CD4-positive, alpha-beta T cell treated with Interleukin-4 for 4 hours (primary cell): ENCODE data around the gene RHOBTB3.

Experiments
- DNase-seq: peaks from one replicate; pipeline ENCODE4 v3.0.0-alpha.2; 2020

RHOBTB3 gene

DNA sequence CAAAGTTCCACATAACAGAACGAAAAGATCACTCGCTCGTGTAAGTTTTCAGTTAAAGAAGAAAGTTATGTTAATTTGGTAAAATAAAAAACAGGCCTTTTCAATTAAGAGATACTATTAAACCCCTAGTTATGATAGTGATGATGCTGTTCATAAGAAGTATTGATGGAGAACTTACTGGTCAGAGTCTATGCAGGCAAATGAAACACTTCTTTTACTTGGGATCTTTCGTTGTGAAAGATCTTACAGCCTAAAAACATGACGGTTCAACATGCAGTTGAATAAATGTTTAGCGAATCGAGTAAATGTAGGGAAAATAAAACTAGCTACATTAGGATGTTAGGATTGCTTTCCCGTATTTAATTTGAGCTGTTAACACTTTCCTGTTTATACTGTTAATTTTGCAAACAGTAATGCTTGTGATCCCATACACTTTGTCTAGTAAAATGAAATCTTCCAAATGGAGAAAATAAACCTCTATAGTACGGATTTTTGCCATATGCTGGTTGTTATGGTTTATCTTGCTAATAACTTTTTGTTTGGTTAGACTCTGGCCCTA, 2.0 kb downstream of the RHOBTB3 start:
- no peak for DNase-seq

DNA sequence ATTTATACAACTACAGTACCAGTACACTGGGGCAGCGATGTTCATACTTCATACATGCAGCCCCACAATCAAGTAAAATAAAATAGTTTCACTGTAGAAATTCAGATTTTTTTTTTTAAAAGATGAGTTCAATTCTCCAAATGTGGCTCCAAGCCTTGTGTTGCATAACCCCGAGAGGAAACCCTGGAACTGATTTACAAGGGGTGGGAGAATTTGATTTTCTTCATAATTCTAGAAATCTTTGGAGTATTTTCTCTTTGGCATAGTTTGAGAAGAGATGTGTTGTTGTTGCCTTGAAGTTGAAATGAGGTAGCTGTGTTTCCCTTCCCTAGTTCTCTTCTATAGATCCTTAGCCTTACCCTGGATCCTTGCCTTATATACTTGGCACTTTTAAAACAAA, 3.1 kb downstream of the RHOBTB3 start:
- DNase-seq: no peak

DNA sequence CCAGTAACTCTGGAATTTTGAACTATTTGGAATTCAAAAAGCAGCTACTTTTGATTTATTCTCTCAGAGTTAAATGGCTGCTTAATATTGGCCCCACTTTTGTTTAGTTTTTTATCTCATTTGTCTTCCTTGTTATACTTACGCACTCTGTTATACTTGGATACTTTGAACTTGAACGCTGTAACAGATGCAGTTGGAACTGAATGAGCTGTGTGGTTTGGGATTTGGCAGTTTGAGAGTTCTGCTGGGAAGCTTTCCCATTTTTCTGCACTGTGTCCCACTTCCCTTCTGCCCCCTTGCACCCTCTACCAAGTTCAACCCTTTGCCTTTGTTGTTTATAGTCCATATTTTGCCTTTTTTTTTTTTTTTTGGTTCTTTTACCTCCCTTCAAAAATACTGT, 3.8 kb downstream of the RHOBTB3 start:
- DNase-seq: no peak

DNA sequence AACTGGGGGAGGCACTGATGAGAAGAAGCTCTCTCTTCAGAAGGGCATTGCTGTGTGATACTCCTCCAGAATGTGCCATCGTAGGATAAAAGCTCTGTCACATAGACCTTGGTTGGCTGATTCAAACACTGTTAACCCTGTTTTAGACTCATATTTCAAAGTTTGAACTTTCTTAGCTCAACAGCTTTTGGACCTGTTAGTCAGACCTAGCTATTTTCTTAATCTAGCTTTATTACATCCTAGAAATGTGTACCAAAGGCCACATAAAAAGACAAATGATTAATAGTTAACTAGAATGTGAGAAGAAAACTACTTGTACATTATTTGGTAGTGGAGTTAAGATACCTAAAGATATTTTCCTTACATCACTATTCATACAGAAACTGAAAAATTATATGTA, 4.3 kb downstream of the RHOBTB3 start:
- no peak for DNase-seq

DNA sequence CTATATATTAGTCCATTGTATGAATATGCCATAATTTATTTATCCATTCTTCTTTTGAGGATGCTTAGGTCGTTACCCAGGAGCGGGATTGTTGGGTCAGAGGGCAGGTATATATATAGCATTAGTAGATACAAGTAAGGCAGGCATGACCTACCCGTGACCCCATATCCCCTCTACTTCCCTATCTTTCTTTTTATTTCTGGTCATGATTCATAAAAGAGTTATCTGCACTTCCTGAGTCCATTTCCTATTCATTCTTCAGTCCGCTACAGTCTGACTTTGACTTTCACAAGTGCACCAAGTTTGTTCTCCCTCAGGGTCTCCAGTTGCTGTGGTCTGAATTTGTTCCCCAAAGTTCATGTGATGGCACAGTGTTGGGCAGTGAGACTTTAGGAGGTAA, 6.9 kb downstream of the RHOBTB3 start:
- DNase-seq: no peak

DNA sequence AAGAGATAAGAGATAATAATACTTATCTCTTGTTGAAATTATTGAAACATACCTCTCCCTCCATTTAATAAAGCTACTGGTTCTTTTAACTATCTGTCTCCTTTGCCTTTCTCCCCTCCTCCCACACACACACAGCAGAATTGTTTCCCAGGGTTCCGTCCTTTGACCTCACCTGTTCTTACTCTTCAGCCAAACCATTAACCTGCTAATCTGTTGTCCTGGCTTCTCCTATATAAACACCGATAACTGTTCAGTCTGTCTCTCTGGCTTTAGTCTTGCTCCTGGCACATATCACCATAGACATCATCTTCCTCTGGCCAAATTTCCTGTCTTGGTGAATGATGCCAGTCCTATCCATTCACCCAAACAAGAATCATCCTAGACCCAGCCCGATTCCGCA, 7.7 kb downstream of the RHOBTB3 start:
- DNase-seq: no peak

DNA sequence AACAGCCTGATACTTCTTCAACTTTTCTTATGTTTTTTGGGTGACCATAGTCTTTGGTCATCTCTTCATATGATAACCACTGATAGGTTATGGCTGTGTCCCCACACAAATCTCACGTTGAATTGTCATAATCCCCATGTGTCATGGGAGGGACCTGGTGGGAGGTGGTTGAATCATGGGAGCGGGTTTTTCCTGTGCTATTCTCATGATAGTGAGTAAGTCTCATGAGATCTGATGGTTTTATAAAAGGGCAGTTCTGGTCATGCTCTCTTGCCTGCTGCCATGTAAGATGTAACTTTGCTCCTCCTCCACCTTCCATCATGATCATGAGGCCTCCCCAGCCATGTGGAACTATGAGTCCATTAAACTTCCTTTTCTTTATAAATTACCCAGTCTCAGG, 8.7 kb downstream of the RHOBTB3 start:
- DNase-seq: no peak

DNA sequence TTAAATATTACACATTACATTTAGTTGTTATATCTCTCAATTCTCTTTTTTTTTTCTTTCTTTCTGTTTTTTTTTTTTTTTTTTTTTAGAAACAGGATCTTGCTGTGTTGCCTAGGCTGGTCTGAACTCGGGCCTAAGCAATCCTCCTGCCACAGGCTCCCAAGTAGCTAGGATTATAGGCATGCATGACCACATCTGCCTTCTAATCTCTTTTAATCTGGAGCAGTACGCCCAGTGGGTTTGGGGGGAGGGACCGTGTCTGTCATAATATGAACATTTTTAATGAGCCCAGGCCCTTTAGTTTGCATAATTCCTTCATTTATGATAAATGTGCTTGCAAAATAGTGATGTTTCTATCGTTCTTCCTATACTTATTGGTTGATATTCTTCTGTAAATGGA, 10.3 kb downstream of the RHOBTB3 start:
- DNase-seq: no peak

DNA sequence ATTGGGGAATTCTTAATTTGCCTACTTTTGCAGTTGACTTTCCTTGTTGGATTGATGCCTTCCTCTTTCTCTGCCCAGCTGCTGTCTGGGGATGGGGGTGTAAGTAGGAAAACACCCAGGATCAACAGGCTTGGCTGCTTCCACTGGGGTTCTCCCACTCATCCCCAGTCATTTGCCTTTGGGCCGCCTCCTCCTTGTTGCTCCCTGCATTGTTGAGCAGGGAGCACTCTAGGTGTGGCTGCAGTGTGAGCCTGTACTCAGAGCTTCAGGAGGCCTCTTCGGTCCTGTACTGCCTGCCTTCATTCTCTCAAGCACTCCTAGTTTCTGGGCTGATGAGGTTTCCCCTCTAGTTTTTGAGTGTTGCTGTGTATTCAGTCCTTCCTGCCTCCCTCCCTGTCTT, 12.1 kb downstream of the RHOBTB3 start:
- DNase-seq: no peak

DNA sequence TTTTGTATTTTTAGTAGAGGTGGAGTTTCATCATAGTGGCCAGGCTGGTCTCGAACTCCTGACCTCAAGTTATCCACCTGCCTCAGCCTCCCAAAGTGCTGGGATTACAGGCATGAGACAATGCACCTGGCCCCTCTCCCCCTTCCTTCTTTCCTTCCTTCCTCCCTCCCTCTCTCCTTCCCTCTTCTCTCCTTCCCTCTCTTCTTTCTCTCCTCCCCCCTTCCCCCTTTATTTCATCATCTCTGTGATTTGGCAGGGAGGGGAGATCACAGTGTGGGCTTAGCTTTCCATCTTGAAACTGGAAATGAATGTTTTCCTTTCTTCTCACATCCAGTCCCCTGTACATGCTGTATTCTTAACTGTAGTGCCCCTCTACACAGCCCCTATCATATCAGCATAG, 12.7 kb downstream of the RHOBTB3 start:
- no peak for DNase-seq

DNA sequence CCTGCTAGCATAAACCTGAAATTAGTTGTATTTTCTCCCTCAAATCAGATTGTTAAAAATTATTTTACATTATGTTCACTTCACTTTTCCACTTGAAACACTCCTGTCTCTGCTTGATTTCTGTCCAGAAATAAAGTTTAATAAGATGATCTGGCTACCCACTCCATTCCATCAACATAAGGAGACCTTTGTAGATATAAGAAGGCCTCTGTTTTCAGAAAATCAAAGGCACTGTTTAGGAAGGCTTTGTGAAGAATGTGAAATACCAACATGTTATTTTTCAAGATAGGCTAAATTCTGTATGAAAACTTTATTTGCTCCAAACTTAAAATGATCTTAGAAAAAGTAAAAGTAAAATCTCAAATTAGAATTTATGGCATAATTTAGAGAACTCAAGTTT, 15.1 kb downstream of the RHOBTB3 start:
- DNase-seq: no peak

DNA sequence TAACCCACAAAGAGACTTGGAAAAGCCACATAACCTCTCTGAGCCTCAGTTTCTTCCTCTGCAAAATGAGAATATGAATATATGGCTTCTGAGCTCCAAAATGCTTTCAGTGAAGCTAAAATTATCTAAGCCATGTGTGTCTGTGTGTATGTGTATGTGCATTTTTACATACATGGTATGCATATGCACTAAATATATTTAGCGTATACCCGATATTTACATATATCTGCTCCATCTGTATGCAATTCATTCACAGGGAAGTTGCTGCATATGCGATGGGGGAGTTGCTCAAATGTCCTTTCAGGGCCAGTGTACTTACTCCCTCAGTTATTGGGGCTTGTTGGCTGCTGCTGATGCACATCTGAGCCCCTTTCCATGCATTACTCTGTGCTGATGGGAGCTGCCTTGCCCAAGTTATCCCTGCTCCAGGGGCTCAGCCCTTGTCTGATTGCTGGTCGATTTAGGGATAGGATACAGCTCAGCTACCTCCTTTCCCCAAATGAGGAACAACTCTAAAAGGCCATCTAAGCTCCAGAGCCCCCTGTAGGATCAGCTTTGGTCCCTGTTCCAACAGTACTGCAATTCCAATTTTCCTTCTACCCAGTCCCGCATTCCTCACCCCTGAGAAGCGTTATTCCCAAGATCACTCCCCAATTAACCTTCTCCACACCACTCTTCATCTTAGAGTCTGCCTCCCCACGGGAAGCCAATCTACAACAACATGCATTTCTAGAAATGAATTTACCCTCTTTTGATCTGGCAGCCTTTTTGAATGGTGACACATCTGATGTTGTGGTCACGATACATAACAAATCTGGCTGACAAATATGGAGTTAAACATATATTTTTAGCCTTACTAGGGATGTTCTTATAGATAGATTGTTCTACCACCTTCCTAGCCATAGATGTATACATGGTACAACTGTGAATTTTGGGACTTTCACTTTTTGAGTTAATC, 15.9 kb downstream of the RHOBTB3 start:
- DNase-seq: no peak

DNA sequence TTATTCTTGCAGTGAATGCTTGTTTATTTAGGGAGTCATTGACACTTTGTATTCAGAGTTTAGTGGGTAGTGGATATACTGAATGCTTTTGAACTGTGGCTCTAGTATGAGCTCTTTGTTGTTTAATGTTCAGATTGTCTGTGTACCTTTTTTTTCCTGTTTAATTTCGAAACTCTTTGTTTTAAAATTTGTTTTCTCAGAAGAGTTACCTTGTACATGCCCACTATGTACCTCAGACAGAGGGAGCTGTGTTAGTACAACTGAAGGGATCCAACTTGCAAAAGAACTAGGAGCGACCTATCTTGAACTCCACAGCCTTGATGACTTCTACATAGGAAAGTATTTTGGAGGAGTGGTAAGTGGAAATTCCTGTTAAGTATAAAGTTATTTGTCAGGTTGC, 17.0 kb downstream of the RHOBTB3 start:
- DNase-seq: no peak

DNA sequence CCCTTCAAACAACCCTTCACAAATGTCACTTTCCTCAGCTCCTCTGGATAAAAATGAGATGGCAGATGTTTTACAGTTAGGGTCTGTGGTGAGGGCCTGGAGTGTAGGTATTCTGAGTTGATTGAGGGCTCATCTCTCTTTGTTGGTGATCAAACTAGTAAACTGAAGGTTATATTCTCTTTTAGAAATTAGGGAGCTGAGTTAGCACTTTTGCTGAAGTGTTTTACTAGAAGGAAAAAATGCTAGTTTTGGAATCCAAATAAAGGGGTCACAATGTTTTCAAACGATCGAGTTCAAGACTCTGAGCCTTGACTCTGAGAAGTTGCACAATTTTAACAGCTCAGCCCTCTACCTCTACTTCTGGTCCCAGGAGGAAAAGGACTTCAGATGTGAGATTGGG, 23.4 kb downstream of the RHOBTB3 start:
- no peak for DNase-seq

DNA sequence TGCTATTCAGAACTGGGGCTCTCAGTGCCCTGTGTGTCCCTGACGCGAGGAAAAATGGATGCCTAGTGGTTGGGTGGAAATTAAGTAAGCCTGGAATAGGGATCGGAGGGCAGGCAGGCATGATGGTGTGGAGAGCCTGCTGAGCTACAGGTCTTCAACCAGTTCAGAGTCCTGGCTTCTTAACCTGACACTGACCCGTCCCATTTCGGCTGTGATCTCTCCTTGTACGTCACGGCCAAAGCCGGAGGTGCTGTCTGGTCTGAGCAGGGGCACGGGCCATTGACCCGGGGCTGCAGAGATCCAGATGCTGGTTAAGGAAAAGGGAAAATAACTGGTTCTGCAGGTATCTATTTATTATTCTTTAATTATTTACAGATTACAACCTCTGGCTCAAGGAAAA, 27.9 kb downstream of the RHOBTB3 start:
- DNase-seq: no peak

DNA sequence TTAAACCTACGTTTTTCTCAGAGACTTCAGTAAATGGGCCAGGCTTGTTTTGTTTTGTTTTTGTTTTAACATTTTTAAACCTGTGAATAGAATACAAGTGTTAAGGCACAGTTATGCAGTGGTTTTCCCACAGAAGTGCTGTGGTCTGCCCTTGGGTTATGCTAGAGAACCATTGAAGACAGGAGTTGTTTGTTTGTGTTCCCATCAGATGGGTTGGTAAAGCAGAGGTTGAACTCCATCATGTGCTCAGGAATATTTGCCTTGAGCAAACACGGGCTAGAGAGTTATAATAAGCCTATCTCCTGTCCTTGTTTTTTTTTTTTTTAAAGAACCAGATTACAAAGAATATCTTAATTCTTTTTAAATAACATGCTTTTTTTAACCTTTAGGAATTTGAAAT, 28.5 kb downstream of the RHOBTB3 start:
- DNase-seq: no peak

DNA sequence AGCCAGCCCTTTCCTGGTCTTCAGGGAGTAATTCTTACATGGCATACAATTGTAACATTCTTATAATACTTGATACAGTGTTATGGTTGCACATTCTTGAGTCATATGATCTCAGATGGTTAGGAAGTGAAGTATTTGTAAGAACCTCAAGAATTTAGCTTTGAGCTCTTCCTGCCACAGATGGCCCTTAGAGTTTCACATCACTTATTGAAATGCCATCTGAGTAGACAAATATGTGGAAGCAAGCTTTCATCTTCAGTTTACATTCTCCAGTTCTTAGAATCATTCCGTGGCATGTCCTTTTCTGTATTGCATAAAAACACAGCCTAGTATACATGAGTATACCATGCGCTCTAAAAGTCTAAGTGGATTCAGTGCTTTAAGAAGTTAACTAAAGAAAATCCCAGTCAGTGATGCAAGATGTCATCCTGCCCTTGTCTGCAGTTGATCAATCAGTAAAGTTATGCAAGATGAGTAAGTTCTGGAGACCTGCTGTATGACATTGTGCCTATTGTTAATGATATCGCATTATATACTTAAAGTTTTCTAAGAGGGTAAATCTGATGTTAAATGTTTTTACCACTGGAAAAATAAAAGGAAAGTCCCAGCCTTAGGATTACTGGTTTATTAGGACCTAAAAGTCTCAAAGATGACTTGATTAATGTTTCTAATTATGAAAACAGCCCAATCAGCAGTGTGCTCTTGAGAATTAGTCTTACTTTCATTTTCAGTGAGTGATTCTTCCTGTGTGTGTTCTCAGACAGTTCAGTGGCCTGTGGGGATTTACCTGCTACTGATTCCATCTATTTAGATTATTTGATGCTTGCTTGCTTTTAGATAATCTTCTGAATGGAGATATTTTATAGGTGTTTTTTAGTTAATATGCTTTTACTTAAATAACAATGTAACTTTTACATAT, 29.4 kb downstream of the RHOBTB3 start:
- DNase-seq: peak; percentile 51

DNA sequence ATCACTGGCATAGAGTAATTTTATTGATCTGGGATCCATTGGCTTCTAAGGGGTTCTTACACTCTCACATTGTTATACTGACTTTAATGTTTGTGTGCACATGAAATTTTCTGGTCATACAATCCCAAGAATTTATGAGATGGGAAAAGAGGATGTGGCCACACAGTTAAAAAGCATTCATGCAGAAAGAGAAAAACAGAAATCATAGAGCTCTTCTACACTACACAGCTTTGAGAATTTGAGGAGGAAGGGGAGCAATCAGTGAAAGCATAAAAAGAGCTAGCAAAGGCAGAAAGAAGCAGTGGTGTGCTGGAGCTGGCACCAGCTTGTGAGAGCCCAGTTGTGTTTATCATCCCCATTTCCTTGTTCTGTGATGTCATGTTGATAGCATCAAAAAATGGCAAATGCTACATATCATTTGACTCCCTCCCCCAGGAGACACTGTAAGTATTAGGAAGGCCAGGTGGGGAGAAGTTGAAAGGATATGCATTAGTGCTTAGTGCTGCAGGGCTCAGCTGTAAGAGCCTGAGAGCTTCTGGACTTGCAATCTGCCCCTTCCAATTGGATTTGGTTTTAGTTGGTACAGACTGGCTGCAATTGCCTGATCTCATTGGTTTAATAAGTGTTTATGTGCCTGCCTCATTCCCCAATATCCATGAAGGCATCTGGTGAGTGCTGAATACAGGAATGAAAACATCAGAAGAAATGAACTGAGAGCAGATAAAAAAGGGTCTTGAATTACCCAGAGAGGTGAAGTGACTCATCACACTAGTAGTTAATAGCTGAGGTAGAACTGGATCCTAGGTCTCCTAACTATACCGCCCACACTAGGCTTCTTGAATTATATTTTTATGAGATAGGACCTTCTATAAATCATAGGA, 30.9 kb downstream of the RHOBTB3 start:
- DNase-seq: no peak

DNA sequence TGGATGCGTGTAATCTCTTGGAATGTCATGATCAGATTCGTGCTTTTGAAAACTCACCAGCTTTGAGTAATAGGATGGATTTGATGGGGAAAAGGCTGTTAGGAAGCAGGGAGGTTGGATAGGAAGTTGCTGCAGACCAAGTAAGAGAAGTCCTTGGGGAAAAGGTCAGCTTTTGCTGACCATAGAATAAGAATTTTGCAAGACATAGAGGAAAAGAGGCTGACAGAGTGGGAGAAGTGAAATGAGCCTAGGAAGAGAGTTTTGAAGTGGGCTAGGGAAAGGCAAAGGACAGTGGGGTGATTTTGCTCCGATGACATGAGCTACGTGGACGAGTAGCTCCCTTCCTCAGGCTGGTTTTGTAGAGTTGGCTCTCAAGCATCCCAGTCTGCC, 31.5 kb downstream of the RHOBTB3 start:
- DNase-seq: no peak

DNA sequence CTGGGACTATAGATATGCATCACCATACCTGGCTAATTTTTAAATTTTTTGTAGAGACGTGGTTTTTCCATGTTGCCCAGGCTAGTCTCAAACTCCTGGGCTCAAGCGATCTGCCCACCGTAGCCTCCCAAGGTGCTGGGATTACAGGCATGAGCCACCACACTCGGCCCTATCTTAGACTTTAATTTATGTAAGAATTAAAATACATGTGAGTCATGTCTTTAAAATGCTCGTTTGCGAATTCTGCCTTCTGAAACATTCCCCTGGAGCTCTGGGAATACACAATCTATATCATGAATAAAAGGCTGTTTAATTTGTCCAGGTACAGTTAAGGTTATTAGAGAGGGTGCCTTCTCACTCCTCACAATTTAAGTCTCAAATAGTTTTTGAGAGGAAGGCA, 32.8 kb downstream of the RHOBTB3 start:
- DNase-seq: no peak

DNA sequence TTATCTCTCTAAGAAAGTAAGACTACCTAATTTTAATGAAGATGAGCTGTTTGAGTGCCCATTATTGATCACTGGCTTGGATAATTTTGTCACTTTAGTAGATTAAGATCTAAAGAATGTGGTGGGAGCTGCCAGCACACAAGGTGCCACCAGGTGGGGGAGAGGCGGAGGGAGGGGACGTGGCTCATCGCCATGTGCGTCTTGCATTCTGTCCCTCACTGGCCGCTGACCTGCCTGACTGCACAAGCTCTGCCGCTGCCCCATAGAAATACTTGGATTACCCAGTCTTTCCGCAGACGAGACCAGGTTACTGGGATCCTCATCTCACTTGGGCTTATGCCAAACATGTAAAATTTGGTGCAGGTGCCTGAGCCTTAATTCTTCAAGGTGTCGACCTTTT, 37.6 kb downstream of the RHOBTB3 start:
- no peak for DNase-seq

DNA sequence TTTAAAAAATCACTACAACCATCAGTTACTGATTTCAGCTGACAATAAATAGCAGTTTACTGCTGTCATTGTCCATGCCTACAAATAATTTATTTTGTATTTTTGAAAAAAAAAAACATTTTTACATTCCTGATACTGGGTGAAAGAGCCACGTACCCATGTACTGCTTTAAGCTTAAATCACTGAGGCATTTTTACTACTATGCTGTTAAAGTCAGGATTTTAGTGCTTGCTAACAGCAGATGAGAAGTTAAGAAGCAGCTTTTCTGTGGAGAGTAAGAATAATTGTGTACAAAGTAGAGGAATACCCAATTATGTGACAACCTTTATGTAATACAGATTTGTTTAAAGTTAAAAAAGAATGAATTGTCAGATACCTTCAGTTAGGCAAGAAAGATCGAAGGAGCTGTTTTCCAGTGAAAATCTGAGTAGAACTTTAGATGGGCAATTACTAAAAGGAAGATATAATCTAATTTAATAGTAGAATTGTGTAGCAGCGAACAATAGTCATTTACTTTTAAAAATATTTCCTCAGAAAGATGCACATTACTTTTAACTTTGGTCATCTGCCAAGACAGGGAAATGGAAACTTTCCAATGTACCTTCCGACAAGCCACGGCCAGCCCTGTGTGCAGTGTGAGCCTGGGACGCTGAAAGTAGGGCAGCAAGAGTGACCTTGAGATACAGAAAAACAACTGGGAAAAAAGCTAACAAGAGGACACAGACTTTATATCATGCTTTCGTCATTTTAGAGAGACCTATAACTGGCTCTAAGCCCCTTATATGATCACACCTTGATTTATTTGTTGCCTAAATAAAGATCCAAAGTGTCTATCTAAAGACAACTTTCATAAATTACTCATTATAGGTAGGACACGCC, 39.9 kb downstream of the RHOBTB3 start:
- no peak for DNase-seq
